ENCODE results near the gene LYPD6B.

LYPD6B gene

GRCh38 chr2:149064365-149064841, 25.9 kb downstream of the LYPD6B start:
- no peak overlapping the region for H3K4me3 ChIP-seq (ENCODE audit: low read depth, low read length)
- in situ Hi-C loops (cut with HindIII; ENCODE audit: low sequenced_read_pairs): no loop called here
- TF ChIP-seq, protein P1, sequence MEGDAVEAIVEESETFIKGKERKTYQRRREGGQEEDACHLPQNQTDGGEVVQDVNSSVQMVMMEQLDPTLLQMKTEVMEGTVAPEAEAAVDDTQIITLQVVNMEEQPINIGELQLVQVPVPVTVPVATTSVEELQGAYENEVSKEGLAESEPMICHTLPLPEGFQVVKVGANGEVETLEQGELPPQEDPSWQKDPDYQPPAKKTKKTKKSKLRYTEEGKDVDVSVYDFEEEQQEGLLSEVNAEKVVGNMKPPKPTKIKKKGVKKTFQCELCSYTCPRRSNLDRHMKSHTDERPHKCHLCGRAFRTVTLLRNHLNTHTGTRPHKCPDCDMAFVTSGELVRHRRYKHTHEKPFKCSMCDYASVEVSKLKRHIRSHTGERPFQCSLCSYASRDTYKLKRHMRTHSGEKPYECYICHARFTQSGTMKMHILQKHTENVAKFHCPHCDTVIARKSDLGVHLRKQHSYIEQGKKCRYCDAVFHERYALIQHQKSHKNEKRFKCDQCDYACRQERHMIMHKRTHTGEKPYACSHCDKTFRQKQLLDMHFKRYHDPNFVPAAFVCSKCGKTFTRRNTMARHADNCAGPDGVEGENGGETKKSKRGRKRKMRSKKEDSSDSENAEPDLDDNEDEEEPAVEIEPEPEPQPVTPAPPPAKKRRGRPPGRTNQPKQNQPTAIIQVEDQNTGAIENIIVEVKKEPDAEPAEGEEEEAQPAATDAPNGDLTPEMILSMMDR (IDR thresholded peaks at IDR 0.05; ENCODE audit: low read depth, low read length, missing control alignments): no peak
- DNase-seq (ENCODE audit: low read depth): no peak

- no peak overlapping the region for H3K4me3 ChIP-seq (ENCODE audit: low read depth, low read length)
- DNase-seq (ENCODE audit: low read depth): no peak
- in situ Hi-C loops (cut with HindIII; ENCODE audit: low sequenced_read_pairs): no loop called here
- TF ChIP-seq, protein P1 (IDR thresholded peaks at IDR 0.05; ENCODE audit: low read depth, low read length, missing control alignments): no peak
Measured at GRCh38 chr2:149064856-149065630, 26.5 kb downstream of the LYPD6B start.

- no peak overlapping the region for H3K4me3 ChIP-seq (ENCODE audit: low read depth, low read length)
- in situ Hi-C loops (cut with HindIII; ENCODE audit: low sequenced_read_pairs): no loop called here
- no peak for DNase-seq (ENCODE audit: low read depth)
- TF ChIP-seq, protein P1 (IDR thresholded peaks at IDR 0.05; ENCODE audit: low read depth, low read length, missing control alignments): no peak
Measured at GRCh38 chr2:149068225-149068995, 29.9 kb downstream of the LYPD6B start.

- in situ Hi-C loops (cut with HindIII; ENCODE audit: low sequenced_read_pairs): no loop called here
- no peak overlapping the region for H3K4me3 ChIP-seq (ENCODE audit: low read depth, low read length)
- TF ChIP-seq, protein P1 (IDR thresholded peaks at IDR 0.05; ENCODE audit: low read depth, low read length, missing control alignments): no peak
- DNase-seq (ENCODE audit: low read depth): peak; percentile 67
Measured at GRCh38 chr2:149068996-149069888, 30.7 kb downstream of the LYPD6B start.

DNA sequence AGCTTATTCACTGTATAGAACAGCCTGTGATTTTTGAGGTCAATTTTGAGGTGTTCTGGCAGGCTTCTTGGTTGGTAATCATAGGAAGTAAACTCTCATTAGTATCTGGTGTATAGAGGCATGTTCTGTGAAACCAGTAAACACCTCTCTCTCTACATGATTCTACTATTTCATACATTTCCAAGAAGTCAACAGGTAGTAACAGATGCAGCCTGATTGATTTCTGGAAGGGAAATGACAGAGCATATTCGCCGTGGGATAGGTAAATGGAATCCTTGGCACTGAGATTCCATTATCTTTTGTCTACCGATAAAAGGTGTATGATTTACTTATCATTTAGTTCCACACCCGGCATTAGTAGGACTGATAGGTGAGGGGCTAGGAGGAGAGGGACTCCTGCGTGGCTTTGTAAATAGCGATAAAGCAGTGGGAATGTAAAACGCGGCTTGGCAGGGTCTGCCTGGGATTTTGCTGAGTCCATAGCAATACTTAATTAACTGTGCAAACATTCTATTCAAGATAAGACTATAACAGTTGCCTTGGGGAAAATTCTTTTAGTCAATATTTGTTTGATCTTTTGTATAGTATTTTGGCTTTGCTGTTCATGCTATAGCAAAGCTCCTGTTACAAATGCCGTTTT, 32.3 kb downstream of the LYPD6B start:
- no peak overlapping the region for H3K4me3 ChIP-seq (ENCODE audit: low read depth, low read length)
- TF ChIP-seq, protein P1 (IDR thresholded peaks at IDR 0.05; ENCODE audit: low read depth, low read length, missing control alignments): no peak
- in situ Hi-C loops (cut with HindIII; ENCODE audit: low sequenced_read_pairs): no loop called here
- DNase-seq (ENCODE audit: low read depth): no peak
